ENCODE measurements around the gene RORC.

The RORC gene

DNA sequence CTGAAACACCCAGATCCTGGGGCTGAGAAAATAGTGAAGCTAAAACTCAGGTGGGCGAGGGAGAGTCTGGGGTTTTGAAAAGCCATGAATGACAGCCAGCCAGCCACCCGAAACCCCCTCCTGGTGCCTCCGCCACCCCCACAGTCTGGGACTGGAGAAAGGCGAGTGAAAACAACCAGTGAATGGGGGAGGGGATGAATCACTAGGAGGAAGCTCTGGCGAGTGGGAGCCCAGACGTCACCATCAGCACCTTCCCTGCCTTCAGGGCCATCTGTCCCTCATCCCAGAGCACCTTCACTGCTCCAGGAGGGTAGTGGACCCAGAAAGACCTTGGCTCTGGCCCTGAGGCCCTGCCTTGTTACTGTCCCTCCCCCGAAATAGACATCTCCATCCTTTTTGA, 9.2 kb downstream of the RORC start:
- DNase-seq (ENCODE audit: low spot score) = no peak
- H3K27ac ChIP-seq = no peak overlapping the region
- H3K4me3 ChIP-seq = no peak overlapping the region
- TF ChIP-seq, protein P1, sequence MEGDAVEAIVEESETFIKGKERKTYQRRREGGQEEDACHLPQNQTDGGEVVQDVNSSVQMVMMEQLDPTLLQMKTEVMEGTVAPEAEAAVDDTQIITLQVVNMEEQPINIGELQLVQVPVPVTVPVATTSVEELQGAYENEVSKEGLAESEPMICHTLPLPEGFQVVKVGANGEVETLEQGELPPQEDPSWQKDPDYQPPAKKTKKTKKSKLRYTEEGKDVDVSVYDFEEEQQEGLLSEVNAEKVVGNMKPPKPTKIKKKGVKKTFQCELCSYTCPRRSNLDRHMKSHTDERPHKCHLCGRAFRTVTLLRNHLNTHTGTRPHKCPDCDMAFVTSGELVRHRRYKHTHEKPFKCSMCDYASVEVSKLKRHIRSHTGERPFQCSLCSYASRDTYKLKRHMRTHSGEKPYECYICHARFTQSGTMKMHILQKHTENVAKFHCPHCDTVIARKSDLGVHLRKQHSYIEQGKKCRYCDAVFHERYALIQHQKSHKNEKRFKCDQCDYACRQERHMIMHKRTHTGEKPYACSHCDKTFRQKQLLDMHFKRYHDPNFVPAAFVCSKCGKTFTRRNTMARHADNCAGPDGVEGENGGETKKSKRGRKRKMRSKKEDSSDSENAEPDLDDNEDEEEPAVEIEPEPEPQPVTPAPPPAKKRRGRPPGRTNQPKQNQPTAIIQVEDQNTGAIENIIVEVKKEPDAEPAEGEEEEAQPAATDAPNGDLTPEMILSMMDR (IDR thresholded peaks at IDR 0.05) = no peak

DNA sequence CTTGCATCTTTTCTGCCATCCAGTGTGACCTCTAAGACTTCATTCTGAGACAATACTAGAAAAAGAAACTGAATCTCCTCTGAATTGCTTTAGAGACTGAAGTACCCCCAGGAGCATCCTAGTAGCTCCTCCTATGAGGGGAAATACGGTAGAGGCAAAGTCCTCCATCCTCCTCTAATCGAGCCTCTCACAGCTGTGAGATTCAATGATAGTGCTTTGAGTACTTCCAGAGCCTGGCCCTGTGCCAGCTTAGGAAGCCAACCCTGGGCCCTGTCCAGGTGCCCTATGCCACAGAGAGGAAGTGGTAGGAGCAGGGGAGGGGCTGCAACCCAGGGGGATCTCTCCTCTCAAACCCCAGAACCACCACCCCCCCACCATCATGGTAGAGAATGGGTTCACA, 10.7 kb downstream of the RORC start:
- TF ChIP-seq, protein P1 (IDR thresholded peaks at IDR 0.05) = no peak
- H3K27ac ChIP-seq = no peak overlapping the region
- DNase-seq (ENCODE audit: low spot score) = no peak
- H3K4me3 ChIP-seq = no peak overlapping the region

DNA sequence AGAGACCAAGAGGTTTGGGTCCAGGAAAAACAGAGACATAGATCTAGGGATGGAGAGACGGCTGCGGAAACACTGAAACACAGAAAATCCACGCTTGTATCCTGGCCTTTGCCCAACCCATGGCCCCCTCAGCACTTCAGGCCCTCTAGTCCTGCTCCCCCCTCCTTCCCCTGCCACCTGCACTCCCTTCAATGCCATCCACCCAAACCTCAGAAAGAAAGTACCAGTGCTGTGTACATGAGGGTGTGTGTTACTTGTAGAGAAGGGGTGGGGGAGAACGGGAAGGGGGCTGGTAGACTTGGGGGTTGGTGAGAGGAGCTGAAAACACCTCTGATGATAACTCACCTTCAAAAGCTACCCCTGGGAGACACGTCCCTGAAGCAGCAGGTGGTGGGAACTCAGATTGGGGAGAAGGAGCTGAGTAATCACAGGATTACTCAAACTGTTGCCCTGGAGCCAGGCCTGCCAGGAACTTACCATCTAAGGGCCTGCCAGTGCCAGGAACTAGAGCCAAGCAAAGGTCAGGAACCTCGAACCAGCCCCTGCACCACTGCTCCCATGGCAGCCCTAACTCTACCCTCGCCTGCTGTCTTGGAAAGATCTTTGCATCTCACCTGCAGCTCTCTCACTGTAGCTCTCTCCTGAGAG, 11.5 kb downstream of the RORC start:
- DNase-seq (ENCODE audit: low spot score) = no peak
- Histone ChIP-seq H3K27ac (no peak overlapping the region), H3K4me3 (no peak overlapping the region)
- TF ChIP-seq, protein P1 (IDR thresholded peaks at IDR 0.05) = no peak

DNA sequence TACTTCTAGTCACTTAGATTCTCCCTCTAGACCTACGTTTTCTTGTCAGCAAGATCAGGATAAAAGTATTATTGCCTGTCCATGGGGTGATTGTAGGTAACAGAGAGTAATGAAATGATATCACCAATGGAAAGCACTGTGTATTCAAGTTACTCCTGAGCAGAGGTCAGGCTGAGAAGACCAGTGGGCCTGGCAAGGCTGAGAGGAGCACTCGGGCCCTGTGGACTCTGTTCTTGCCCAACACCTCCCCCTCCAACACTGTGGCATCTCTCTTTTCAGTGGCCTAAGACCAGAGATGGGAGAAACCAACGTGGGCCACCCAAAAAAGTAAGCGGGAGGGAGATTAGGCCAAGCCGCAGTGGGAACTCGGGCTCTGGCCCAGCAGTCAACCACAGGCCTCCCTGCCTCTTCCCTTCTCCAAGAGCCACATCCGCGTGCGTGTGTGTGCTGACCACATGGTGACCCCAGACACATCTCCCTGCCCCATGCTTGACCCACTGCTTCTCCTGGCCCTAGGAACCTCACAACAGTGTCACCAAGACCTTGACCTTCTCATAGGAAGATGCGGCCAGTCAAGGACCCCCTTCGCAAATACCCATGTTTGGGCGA, 12.3 kb downstream of the RORC start:
- no peak overlapping the region for H3K27ac ChIP-seq

DNA sequence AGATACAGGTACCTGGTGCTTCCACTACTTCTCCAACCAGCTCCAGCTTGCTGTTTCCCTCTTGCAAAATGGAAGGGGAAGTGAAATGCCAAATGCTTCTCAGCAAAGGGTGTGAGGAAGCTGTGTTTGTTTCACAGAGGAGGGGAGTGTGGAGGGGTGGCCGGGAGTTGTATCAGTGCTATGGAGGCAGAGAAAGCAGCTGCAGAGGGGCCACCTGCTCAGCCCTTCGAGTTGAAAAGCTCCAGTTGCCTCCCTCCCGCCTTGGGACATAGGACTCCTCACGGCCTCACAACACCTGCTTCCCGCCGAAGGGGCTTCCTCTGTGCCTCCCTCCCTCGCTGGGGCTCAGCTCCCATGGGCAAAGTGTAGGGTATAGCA, 14.3 kb downstream of the RORC start:
- H3K27ac ChIP-seq = no peak overlapping the region
- no peak overlapping the region for H3K4me3 ChIP-seq
- DNase-seq (ENCODE audit: low spot score) = no peak
- TF ChIP-seq, protein P1 (IDR thresholded peaks at IDR 0.05) = no peak

More for the DNA sequence above, 12.3 kb downstream of the RORC start:
- no peak for DNase-seq (ENCODE audit: low spot score)
- H3K4me3 ChIP-seq = no peak overlapping the region
- TF ChIP-seq, protein P1 (IDR thresholded peaks at IDR 0.05) = no peak

DNA sequence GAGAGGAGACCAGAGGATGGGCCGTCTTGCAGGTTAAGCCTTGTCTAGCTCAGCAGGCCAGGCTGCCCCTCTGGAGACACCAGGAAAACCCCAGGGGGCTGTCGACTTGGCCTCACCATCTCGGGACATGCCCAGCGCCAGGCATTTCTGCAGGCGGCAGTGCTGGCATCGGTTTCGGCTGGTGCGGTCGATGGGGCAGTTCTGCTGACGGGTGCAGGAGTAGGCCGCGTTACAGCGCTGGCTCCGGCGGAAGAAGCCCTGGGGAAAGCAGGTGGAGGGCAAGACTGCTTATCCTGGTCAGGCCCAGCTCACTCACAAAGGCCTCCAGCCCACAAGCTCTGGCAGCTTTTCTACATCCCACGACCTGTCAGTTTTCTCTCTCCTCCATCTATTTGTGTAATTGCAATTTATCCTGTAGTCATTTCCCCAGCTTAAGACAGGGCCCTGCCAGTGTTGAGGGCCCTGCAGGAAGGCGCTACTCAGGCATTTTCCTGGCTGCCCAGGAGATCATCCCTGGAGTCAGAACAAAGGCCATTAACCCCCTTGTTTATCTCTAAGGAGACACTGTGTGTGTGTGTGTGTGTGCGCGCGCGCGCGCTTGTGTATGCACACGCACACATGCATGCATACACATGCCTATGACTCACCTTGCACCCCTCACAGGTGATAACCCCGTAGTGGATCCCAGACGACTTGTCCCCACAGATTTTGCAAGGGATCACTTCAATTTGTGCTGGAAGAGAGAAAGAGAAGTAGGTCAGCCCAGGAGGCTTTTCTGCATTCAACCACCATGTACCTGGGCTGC, 14.9 kb downstream of the RORC start:
- Histone ChIP-seq H3K27ac (no peak overlapping the region), H3K4me3 (no peak overlapping the region)
- no peak for DNase-seq (ENCODE audit: low spot score)
- TF ChIP-seq, protein P1 (IDR thresholded peaks at IDR 0.05) = no peak

Data from coronary artery (tissue), 2 donors.